ENCODE results near the gene STARD7.
"Not testable (repeated sequence)": the region's sequence is repeated elsewhere in the genome, so short reads cannot be mapped to it uniquely, and the experiment has no call there.

Gene STARD7

DNA sequence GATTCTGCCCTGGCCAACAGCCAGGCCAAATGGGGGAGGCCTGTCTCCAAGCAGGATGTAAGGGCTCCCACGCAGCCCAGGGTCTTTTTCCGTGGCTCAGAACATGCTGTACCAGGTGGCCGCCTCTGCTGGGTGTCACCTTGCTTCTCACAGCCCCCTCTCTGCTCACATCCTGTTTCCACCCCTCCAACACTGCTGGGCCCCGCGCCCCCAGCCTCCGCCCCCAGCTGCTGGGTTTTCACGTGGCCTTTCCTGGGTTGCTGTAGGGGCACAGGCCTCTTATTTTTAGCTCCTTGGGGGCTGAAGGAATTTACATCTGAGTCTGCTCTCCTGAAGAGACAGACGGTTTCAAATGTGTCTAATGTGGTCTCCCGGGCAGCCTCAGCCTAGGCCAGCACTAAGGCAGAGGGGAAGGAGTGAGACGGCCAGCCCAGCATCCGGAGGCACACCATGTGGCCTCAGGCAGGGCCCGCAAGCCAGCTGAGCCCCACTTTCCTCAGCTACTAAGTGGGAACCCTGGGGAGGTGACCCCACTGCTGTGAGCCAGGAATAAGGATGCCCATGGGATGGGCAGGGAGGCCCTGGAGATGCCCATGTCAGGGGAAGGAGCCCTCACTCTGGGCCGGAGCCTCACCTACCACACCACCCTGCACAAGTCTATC lies 44.7 kb downstream of the STARD7 start:
- DNase-seq (ENCODE audit: low read depth) = no peak

GRCh38 chr2:96163415-96163767 lies 45.2 kb downstream of the STARD7 start:
- DNase-seq (ENCODE audit: low read depth) = no peak

- DNase-seq (ENCODE audit: low read depth) = no peak
These were observed 46.7 kb downstream of the STARD7 start for GRCh38 chr2:96161898-96162297.

DNA sequence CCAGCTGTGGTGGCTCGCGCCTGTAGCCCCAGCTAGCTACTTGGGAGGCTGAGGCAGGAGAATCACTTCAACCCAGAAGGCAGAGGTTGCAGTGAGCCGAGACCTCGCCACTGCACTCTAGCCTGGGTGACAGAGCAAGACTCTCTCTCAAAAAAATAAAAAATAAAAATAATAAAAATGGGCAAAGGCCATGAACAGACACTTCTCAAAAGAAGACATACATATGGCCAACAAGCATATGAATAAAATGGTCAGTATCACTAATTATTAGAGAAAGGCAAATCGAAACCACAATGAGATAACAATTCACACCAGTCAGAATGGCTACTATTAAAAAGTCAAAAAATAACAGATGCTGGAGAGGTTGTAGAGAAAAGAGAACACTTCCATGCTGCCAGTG lies 48.3 kb downstream of the STARD7 start:
- DNase-seq (ENCODE audit: low read depth) = not testable (repeated sequence)

DNA sequence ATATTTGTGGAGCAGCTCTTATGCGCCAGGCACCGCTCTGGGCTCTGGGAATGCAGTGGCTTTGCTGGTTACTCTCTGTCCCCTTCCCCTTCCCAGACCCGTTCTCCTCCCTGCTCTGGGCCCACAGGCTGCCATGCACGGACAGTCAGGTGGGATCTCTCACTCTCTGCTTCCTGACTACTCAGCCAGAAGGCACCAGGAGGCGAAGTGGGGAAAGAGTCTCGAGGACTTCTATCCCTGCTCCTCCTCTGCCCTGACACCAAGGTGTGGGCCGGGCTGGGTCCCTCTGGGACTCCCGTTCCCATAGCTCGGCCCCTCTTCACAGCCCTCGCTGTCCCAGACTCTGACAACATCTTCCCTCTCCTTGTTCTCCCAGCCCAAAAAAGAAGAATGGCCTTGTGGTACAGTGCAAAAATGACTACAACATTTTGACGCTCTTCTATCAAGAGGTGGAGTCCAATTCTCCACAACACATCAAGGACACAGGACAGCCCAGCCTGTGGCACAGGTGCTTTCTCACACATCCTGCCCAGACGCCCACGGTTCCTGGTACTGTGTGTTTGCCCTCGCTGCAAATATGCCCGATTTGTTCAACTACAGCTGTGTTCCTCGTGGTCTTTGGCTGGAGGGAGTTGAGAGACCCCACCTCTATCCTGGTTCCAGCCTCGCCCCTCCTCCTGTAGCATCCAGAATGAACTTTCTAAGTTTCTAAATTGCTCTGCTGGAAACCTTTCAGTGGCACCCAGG lies 49.4 kb downstream of the STARD7 start:
- no peak for DNase-seq (ENCODE audit: low read depth)

DNA sequence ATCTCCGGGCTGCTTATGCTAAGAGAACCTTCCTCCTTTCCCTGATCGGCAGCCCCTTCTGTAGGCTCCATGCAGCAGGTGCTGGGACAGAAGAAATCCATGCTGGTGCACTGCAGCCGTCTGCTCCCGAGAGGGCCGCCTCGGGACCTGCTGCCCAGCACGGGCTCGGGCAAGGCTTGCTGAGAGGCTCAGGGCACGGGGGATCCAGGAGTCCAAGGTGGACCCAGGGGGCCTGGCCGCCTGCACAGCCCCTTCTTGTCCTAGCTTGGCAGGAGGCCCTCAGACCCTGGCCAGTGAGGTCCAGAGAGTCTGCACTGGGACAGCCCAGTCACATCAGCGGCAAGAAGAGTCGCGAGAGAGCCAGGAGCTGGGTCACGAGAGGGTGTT lies 50.1 kb downstream of the STARD7 start:
- DNase-seq (ENCODE audit: low read depth) = no peak

DNA sequence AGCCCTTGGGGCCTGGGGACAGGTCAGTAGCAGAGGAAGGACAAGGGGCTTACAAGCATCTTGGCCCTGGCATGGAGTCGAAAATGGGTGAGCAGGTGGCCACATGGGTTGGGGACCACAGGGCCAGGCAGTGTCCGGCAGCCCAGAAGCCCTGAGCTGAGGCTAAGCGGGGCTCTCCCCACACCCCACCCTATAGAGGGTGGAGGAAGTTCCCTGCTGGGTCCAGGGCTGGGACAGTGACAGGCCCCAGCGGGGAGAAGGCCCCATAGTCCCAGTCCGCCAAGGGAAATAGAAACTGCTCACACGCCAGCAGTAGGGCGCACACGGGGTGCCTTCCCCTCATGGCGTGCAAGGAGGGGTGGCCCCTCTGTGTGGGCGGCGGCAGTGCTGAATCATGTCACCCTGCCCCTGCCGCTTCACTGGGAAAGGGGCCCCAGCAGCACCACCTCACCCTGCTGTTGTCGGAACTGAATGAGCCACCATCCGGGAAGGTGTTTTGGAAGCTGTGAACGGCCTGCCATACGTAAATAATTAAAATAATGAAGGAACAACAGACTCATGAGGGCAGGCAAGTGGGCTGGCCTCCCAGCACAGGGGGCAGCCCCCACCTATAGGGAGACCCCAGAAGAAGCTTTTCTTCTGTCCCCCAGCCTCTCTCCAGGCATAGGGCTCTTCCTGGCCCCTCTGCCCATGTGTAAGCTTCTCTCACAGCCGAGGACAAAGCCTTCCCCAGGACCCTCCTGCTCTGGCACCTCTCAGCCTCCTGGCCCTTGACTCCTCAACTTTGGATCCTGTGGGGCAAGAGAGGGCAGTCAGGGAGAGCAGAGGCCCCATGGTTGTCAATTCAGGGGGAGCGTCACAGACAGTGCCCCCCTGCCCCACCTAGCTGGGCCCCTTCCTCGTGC lies 50.7 kb downstream of the STARD7 start:
- DNase-seq (ENCODE audit: low read depth) = no peak

- no peak for DNase-seq (ENCODE audit: low read depth)
These were observed 51.5 kb downstream of the STARD7 start for GRCh38 chr2:96156926-96157648.

DNA sequence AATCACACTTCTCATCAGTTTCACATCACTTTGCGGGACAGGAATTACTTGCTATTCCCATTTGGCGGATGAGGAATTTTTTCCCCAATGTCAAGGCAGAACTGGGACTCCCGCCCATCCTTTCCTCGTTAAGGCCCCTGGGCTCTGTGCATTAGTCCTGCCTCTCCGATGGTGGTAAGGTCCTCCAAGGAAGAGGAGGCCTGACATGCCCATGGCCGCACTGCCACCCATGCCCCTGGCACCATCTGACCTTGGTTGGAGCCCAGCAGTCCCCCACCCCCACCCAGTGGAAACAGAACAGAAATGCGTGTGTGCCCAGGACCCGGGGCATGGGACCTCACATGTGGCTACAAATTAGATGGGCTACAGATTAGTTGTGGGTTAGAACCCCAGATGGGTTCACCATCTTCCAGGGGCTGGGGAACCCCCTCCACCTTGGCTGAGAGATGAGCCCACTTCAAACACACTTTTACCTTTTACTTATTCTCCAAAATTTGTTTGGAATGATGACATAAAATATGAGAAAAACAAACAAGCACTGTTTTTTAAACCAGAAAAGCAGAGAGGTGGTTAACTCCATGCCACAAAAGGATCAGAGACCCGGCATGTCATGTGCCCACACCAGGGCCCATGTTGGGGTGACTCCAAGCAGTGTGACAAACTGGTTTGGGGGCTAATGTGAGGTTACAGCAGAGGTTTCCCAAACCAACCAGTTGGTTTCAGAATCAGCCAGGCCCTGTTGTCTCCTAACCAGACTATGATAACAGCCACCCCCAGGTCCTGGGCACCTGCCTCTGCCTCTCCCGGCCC lies 52.4 kb downstream of the STARD7 start:
- DNase-seq (ENCODE audit: low read depth) = no peak

- no peak for DNase-seq (ENCODE audit: low read depth)
These were observed 53.9 kb downstream of the STARD7 start for GRCh38 chr2:96154506-96155380.

DNA sequence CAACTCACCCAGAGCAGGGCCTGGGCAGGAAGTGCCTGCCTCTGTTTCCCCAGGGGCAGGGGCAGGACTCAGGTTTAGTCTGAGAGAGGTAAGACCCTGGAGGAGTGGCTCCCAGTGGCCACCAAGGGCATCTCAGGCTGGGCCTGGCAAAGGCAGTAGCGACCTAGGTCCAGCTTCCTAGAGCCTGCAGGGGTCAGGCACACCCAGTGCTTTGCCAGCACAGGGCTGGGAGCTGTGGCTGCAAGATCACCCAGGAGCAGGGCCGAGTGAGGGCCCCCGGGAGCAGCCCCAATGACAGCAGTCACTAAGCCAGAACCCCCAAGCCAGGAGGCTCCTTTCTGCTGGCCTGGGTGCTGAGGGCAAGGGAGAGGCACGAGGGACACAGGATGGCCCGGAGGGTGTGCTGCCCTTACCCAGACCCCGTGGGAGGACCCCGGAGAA lies 54.6 kb downstream of the STARD7 start:
- DNase-seq (ENCODE audit: low read depth) = no peak

GRCh38 chr2:96153291-96153713 lies 55.3 kb downstream of the STARD7 start:
- DNase-seq (ENCODE audit: low read depth) = no peak

DNA sequence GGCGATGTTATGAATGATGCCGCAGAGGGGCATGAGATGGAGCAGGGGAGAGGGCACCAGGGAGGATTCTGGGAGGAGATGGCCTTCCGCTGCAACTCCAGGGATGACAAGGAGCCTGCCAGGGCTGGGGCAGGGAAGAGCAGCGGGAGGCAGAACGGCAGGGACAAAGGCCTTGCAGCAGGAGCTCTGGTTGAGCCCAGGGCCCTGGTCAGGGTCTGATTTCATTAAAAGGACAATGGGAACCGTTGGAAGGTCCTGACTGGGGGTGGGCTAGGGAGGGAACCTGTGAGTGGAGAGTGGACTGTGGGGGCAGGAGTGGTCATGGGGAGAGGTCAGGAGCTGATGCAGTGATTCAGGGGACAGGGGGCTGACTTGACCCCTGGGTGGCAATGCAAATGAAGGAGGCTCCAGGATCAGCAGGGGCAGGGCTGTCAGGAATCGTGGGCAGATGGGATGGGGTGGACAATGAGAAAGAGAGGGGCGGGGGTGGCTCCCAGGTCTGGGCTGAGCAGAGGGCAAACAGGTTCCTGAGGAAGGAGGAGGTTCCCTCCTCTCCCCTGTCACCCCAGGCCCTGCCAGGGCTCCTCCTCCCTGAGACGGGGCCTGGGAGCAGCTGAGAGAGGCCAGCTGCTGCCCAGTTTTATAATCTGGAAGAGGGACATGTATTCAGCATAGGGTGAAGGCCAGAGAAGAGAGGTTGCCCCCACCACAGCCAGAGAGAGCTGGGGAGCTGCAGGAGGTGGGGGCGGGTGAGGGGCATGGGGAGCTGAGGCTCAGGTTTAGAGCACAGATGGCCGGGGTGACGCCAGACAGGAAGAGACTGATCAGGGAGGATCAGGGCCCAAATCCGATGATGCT lies 56.1 kb downstream of the STARD7 start:
- no peak for DNase-seq (ENCODE audit: low read depth)

GRCh38 chr2:96151595-96152303 lies 56.9 kb downstream of the STARD7 start:
- DNase-seq (ENCODE audit: low read depth) = no peak

- no peak for DNase-seq (ENCODE audit: low read depth)
These were observed 57.6 kb downstream of the STARD7 start for GRCh38 chr2:96150791-96151594.

DNA sequence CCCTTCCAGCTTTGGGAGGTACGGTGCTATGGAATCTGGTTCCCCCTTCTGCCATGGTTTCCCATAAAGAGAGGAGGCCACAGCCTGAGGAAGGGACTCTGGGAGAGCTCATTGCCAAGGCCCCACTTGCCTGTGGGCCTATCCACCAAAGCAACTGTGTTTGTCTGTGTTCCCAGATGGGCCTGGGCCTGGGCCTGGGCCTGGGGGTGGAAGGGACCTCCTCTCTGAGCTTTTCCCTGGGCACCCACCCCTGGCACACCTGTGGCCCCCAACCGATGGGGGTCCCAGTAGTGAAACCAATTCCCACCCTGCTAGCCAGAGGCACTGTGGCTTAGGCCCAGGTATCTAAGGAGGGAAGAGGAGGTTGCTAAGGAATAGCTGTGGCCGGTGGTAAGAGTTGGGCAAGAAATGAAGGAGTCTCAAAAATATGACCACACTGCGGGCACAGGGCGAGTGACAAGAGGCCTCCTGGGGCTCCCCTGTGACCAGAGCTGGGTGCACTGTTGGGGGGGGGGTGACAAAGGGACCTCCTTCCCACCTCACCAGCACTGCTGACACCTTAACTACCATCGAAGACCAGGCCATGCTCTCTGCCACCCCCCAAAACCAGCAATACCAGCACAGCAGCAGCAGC lies 58.5 kb downstream of the STARD7 start:
- DNase-seq (ENCODE audit: low read depth) = no peak

All from HS-27A (cell line).